ENCODE measurements around the gene PIGN.
"Not testable (repeated sequence)": the region's sequence is repeated elsewhere in the genome, so short reads cannot be mapped to it uniquely, and the experiment has no call there.

The PIGN gene

DNA sequence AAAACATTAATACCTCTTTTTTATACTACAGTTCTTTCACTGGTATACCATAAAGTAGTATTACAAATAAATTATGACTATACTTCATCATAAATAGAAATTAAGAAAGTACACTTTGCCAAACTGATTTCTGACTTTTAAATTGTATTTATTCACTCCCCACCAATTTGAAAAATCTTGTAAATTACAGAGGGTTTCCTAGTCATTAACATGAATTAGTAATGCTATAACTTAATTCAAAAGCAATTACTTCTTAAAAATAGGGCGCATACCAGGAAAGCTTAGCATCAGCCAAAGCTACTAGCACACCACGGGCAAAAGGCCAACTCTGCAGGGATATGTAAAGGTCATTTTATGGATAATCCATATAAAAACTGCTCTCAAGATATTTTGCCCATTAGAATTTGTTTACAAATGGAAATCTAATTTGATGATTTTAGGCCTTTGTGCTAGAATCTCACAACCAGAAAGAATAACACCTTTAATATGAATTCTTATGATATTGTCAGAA, 142.3 kb downstream of the PIGN start:
- Histone ChIP-seq H3K36me3 (ENCODE audit: control insufficient read depth in 2 of 2, insufficient read depth in 2 of 2, low read length in 2 of 2) (peaks cover 0 to 6% of the 10 kb centered on the region in 2 donors), H3K4me1 (ENCODE audit: control insufficient read depth in 2 of 2, insufficient read depth in 2 of 2, low read length in 2 of 2) (no peaks in the 10 kb centered on the region), H3K4me3 (ENCODE audit: low read length in 2 of 2) (no peak overlapping the region), H3K9ac (ENCODE audit: low read depth in 1 of 2, low read length in 2 of 2) (no peak overlapping the region), H3K27ac (ENCODE audit: low read depth in 2 of 2, low read length in 2 of 2) (no peak overlapping the region), H3K27me3 (ENCODE audit: control insufficient read depth in 2 of 2, insufficient read depth in 2 of 2, low read length in 2 of 2) (no peaks in the 10 kb centered on the region), H3K9me3 (ENCODE audit: control insufficient read depth in 2 of 2, low read length in 2 of 2) (peaks cover 0 to 3% of the 10 kb centered on the region in 2 donors)

DNA sequence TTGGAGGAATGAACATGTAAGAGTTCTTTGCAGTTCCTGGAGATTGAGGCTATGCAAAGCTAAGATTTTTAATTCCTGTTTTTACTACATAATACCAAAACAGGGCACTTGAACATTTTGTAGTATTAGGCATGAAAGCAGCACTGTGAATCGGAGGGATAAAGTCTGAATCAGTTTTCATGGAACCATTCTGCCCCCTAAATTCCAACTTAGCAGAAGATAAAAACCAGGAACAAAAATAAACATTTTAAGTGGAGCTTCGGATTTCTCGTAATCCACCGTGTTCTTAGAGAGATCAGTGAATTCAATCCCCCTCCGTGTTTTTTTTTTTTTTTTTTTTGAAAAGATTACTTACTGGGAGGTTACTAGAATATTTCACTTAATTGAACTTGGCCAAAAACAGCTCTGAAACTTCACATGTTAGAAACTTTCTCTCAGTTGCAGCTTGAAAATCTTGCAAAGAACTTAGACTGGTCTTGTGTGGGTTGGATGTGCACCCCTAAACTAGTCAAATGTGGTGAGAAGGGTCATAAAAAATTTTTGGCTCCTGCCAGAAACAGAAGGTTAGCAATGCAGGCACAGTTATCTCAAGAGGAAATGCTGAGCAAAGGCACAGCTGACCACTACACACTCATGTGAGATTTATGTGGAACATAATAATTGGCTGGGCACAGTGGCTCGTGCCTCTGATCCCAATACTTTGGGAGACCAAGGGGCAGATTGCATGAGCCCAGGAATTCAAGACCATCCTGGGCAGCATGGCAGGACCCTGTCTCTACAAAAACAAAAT, 148.7 kb downstream of the PIGN start:
- Histone ChIP-seq H3K9ac (ENCODE audit: low read depth in 1 of 2, low read length in 2 of 2) (no peak overlapping the region), H3K4me3 (ENCODE audit: low read length in 2 of 2) (no peak overlapping the region), H3K9me3 (ENCODE audit: control insufficient read depth in 2 of 2, low read length in 2 of 2) (no peaks in the 10 kb centered on the region), H3K4me1 (ENCODE audit: control insufficient read depth in 2 of 2, insufficient read depth in 2 of 2, low read length in 2 of 2) (no peaks in the 10 kb centered on the region), H3K27me3 (ENCODE audit: control insufficient read depth in 2 of 2, insufficient read depth in 2 of 2, low read length in 2 of 2) (no peaks in the 10 kb centered on the region), H3K27ac (ENCODE audit: low read depth in 2 of 2, low read length in 2 of 2) (no peak overlapping the region), H3K36me3 (ENCODE audit: control insufficient read depth in 2 of 2, insufficient read depth in 2 of 2, low read length in 2 of 2) (no peaks in the 10 kb centered on the region)

DNA sequence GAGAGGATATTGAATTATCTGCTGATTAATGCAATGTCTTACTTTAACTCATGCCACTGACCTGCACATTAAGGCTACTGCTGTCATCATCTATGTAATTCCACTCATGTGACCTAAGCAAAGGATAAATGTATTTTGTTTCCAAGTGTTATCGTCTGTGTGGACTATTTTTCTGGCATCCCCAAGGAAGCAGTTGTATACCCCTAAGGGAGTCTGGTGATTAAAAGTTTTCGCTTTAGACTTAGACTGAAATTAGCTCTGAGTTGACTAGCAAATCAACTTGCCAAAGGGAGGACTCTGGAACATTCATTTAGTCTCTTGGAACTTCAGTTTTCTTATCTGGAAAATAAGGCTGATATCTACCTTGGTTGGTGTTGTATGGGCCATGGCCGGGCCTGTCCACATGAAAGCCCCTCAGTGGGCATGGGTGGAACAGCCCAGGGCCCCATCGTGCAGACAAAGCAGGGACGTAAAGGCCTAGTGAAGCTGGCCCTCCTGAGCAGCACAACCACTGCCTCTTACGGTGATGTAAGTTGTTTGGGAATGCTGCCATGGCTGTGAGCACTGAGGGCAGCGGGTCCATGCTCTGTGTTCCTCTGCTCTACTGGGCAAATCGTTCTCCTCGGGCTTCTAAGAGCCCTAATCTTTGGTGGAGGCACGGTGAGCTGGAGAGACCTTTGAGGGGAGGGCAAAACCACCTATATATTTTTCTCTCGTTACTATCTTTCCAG, 149.7 kb downstream of the PIGN start:
- H3K4me3 ChIP-seq (ENCODE audit: low read length in 2 of 2) = no peak overlapping the region
- H3K36me3 ChIP-seq (ENCODE audit: control insufficient read depth in 2 of 2, insufficient read depth in 2 of 2, low read length in 2 of 2) = no peaks in the 10 kb centered on the region
- H3K4me1 ChIP-seq (ENCODE audit: control insufficient read depth in 2 of 2, insufficient read depth in 2 of 2, low read length in 2 of 2) = no peaks in the 10 kb centered on the region
- no peak overlapping the region for H3K27ac ChIP-seq (ENCODE audit: low read depth in 2 of 2, low read length in 2 of 2)
- no peak overlapping the region for H3K9ac ChIP-seq (ENCODE audit: low read depth in 1 of 2, low read length in 2 of 2)
- no peaks in the 10 kb centered on the region for H3K27me3 ChIP-seq (ENCODE audit: control insufficient read depth in 2 of 2, insufficient read depth in 2 of 2, low read length in 2 of 2)
- no peaks in the 10 kb centered on the region for H3K9me3 ChIP-seq (ENCODE audit: control insufficient read depth in 2 of 2, low read length in 2 of 2)

DNA sequence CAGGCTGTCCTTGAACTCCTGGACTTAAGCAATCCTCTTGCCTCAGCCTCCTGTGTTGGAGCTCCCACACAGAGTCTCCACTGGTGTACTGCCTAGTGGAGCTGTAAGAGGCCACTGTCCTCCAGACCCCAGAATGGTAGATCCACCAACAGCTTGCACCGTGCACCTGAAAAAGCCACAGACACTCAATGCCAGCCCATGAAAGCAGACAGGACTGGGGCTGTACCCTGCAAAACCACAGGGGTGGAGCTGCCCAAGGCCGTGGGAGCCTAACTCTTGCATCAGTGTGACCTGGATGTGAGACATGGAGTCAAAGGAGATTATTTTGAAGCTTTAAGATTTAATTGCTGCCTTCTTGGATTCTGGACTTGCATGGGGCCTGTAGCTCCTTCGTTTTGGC, 152.6 kb downstream of the PIGN start:
- not testable (repeated sequence) for H3K27ac ChIP-seq (ENCODE audit: low read depth in 2 of 2, low read length in 2 of 2); H3K27me3 ChIP-seq (ENCODE audit: control insufficient read depth in 2 of 2, insufficient read depth in 2 of 2, low read length in 2 of 2); H3K9ac ChIP-seq (ENCODE audit: low read depth in 1 of 2, low read length in 2 of 2); H3K9me3 ChIP-seq (ENCODE audit: control insufficient read depth in 2 of 2, low read length in 2 of 2); H3K4me1 ChIP-seq (ENCODE audit: control insufficient read depth in 2 of 2, insufficient read depth in 2 of 2, low read length in 2 of 2); H3K4me3 ChIP-seq (ENCODE audit: low read length in 2 of 2); H3K36me3 ChIP-seq (ENCODE audit: control insufficient read depth in 2 of 2, insufficient read depth in 2 of 2, low read length in 2 of 2)

DNA sequence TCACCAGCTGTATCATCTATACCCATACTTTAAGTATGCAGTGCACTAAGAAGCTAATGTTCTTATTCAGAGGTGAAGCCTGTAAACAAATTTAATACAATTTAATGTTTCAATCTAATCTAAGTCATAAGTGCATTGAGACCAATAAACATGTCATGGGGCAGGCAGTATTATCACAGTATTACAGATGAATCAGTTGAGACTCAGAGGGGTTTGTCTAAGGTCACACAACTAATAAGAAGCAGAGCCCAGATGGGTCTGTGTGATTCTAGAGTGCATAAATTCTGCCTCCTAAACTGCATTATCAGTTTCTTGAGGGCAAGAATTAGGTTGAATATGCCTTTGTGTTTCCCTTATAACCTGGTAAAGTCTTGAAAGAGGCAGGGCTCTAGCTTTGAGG, 153.1 kb downstream of the PIGN start:
- Histone ChIP-seq H3K4me1 (ENCODE audit: control insufficient read depth in 2 of 2, insufficient read depth in 2 of 2, low read length in 2 of 2) (no peaks in the 10 kb centered on the region), H3K9me3 (ENCODE audit: control insufficient read depth in 2 of 2, low read length in 2 of 2) (no peaks in the 10 kb centered on the region), H3K27ac (ENCODE audit: low read depth in 2 of 2, low read length in 2 of 2) (no peak overlapping the region), H3K9ac (ENCODE audit: low read depth in 1 of 2, low read length in 2 of 2) (no peak overlapping the region), H3K27me3 (ENCODE audit: control insufficient read depth in 2 of 2, insufficient read depth in 2 of 2, low read length in 2 of 2) (no peaks in the 10 kb centered on the region), H3K4me3 (ENCODE audit: low read length in 2 of 2) (no peak overlapping the region), H3K36me3 (ENCODE audit: control insufficient read depth in 2 of 2, insufficient read depth in 2 of 2, low read length in 2 of 2) (no peaks in the 10 kb centered on the region)

GRCh38 chr18:62033207-62033606, 153.6 kb downstream of the PIGN start:
- Histone ChIP-seq H3K9me3 (ENCODE audit: control insufficient read depth in 2 of 2, low read length in 2 of 2) (no peaks in the 10 kb centered on the region), H3K36me3 (ENCODE audit: control insufficient read depth in 2 of 2, insufficient read depth in 2 of 2, low read length in 2 of 2) (no peaks in the 10 kb centered on the region), H3K9ac (ENCODE audit: low read depth in 1 of 2, low read length in 2 of 2) (no peak overlapping the region)

GRCh38 chr18:62030091-62030985, 156.5 kb downstream of the PIGN start:
- H3K9me3 ChIP-seq (ENCODE audit: control insufficient read depth in 2 of 2, low read length in 2 of 2) = no peaks in the 10 kb centered on the region
- H3K4me1 ChIP-seq (ENCODE audit: control insufficient read depth in 2 of 2, insufficient read depth in 2 of 2, low read length in 2 of 2) = no peaks in the 10 kb centered on the region
- H3K4me3 ChIP-seq (ENCODE audit: low read length in 2 of 2) = no peak overlapping the region
- H3K27me3 ChIP-seq (ENCODE audit: control insufficient read depth in 2 of 2, insufficient read depth in 2 of 2, low read length in 2 of 2) = no peaks in the 10 kb centered on the region
- no peak overlapping the region for H3K27ac ChIP-seq (ENCODE audit: low read depth in 2 of 2, low read length in 2 of 2)
- H3K36me3 ChIP-seq (ENCODE audit: control insufficient read depth in 2 of 2, insufficient read depth in 2 of 2, low read length in 2 of 2) = no peaks in the 10 kb centered on the region
- H3K9ac ChIP-seq (ENCODE audit: low read depth in 1 of 2, low read length in 2 of 2) = no peak overlapping the region

More at GRCh38 chr18:62033207-62033606, 153.6 kb downstream of the PIGN start:
- no peak overlapping the region for H3K27ac ChIP-seq (ENCODE audit: low read depth in 2 of 2, low read length in 2 of 2)
- H3K4me3 ChIP-seq (ENCODE audit: low read length in 2 of 2) = no peak overlapping the region
- H3K4me1 ChIP-seq (ENCODE audit: control insufficient read depth in 2 of 2, insufficient read depth in 2 of 2, low read length in 2 of 2) = no peaks in the 10 kb centered on the region
- H3K27me3 ChIP-seq (ENCODE audit: control insufficient read depth in 2 of 2, insufficient read depth in 2 of 2, low read length in 2 of 2) = no peaks in the 10 kb centered on the region

GRCh38 chr18:62028715-62029114, 158.1 kb downstream of the PIGN start:
- no peaks in the 10 kb centered on the region for H3K27me3 ChIP-seq (ENCODE audit: control insufficient read depth in 2 of 2, insufficient read depth in 2 of 2, low read length in 2 of 2)
- no peak overlapping the region for H3K4me3 ChIP-seq (ENCODE audit: low read length in 2 of 2)
- H3K36me3 ChIP-seq (ENCODE audit: control insufficient read depth in 2 of 2, insufficient read depth in 2 of 2, low read length in 2 of 2) = no peaks in the 10 kb centered on the region
- no peak overlapping the region for H3K27ac ChIP-seq (ENCODE audit: low read depth in 2 of 2, low read length in 2 of 2)
- H3K9ac ChIP-seq (ENCODE audit: low read depth in 1 of 2, low read length in 2 of 2) = no peak overlapping the region
- H3K9me3 ChIP-seq (ENCODE audit: control insufficient read depth in 2 of 2, low read length in 2 of 2) = no peaks in the 10 kb centered on the region
- H3K4me1 ChIP-seq (ENCODE audit: control insufficient read depth in 2 of 2, insufficient read depth in 2 of 2, low read length in 2 of 2) = no peaks in the 10 kb centered on the region

DNA sequence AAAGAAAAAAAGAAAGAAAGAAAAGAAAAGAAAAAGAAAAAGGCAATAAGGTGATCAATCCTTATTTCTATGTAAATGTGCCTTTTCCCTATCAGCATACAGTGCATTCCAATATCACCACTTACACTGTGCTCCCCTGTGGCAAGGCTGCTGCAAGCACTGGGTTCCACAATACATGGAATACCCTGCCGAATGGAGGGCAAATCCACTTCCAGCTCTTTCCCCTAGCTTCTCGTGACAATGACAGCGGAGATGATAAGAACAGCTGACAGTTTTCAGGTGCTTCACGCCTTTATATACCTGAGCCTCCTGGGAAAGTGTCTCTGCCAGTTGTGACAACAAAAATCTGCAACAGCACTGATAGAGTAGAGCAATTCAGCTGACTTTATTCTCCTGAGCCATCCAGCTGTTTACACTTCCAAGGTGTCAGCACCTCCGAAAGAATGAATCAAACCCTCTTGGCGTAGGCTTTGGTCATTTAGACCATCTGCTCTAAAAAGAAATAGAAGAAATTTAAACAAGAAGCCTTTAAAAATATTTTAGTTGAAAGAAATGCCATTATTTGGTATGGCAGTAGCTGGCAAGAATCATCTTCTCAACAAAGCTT, 158.8 kb downstream of the PIGN start:
- H3K9me3 ChIP-seq (ENCODE audit: control insufficient read depth in 2 of 2, low read length in 2 of 2) = no peaks in the 10 kb centered on the region
- no peak overlapping the region for H3K27ac ChIP-seq (ENCODE audit: low read depth in 2 of 2, low read length in 2 of 2)
- H3K4me1 ChIP-seq (ENCODE audit: control insufficient read depth in 2 of 2, insufficient read depth in 2 of 2, low read length in 2 of 2) = no peaks in the 10 kb centered on the region
- H3K9ac ChIP-seq (ENCODE audit: low read depth in 1 of 2, low read length in 2 of 2) = no peak overlapping the region
- H3K36me3 ChIP-seq (ENCODE audit: control insufficient read depth in 2 of 2, insufficient read depth in 2 of 2, low read length in 2 of 2) = no peaks in the 10 kb centered on the region
- no peak overlapping the region for H3K4me3 ChIP-seq (ENCODE audit: low read length in 2 of 2)
- no peaks in the 10 kb centered on the region for H3K27me3 ChIP-seq (ENCODE audit: control insufficient read depth in 2 of 2, insufficient read depth in 2 of 2, low read length in 2 of 2)

Data from mucosa of rectum (tissue), 2 donors.